ENCODE results near the gene SMO.

The SMO gene

GRCh38 chr7:129188372-129188891, at the start of gene SMO:
Gene SMO, plus strand, starts transcription at chr7:129188633. Its CDS starts 519 bp downstream, at chr7:129189152.
- FAIRE-seq, result no peak

GRCh38 chr7:129143724-129144094, 44.7 kb upstream of the SMO start:
- FAIRE-seq, result no peak

DNA sequence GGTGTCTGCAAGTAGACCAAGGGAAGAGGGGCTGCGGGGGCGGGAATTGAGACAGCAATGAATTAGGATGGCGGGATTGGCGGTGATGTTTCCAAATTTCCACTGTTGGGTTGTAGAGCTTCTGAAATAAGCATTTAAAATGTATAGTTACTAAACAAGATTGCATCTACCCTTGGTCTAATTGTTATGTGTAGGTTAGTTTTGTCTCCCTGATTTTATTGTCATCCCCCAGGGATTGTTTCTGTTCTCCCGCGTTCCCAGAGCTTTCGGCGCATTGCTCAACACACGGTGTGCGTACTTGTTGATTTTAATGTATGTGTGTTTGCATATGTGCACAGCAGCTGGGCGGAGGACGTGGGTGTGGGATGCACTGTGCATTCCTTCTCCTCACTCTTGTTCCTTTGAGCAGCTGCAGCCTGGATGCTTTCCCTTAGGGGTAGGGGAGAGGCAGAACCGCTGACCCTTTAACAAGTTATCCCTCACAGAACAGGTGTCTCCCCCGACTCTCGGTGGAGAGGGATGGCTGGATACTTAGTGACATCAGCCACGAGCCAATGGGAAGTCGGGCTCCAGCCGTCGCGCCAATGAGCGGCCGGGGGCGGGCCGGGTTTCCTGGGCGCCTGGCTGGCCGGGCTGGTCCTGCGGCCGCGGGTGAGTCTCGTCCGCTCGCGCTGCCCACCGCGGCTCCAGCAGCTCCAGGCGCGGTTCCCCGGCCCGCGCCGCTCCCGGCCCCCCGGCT, 44.2 kb upstream of the SMO start, which contains the start of gene TSPAN33:
Gene TSPAN33 (plus strand): TSS at position 613 of the 739 bp plus-strand sequence. CDS start 274 bp downstream, outside the sequence.
- no peak for FAIRE-seq

GRCh38 chr7:129144834-129145668, 43.4 kb upstream of the SMO start:
- FAIRE-seq, result no peak

- FAIRE-seq, result no peak
Observed at GRCh38 chr7:129146237-129146979, 42.0 kb upstream of the SMO start.

GRCh38 chr7:129147731-129148130, 40.7 kb upstream of the SMO start:
- FAIRE-seq, result no peak

GRCh38 chr7:129149511-129149910, 38.9 kb upstream of the SMO start:
- no peak for FAIRE-seq

DNA sequence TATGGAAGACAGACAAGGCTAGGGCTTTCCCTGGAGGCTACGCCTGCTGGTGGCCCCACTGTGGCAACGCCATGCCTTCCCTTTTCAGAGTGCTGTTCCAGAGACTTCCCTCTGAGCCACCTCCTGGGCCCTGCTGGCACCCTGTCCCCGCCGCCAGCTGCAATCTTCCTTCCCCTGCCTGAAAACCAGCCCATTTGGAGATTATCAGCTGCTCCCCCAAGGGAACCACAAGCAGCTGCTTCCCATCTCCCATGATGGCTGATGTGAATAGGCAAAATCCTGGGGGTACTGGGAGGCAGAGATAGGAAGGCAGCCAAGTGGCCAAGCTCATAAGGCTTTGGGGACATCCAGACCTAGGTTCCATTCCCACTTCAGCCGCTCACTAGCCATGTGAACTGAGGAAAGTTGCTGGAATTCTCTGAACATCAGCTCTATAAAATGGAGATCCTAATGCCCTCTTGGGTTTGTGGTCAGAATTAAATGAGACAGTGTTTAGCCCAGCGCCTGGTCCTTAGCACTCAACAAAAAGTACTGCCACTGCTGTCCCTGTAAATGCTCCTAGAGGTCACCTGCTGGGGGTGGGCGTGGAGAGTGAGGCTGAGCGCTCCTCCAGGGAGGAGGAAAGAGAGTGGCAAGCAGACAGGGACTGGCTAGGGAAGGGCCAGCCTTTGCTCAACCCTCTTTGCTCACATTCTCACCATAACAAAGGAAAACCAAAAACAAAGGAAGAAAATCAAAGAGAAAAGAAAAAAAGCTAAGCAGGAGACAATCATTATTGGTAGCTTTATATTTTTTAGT, 38.0 kb upstream of the SMO start:
- no peak for FAIRE-seq

DNA sequence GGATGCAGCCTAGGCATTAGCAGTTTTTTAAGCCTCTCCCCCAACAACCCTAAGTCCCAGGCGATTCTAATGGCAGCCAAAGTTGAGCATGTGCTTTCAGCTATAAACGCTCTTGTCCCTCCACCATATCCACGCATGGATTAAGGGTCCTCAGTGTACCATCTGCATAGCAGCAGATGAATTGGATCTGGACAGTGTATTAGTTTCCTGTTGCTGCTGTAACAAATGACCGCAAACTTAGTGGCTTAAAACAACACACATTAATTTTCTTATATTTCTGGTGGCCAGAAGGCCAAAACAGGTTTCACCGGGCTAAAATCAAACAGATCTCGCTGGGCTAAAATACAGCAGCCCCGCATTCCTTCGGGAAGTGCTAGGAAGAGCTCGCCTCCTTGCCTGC, 30.8 kb upstream of the SMO start:
- FAIRE-seq, result no peak

DNA sequence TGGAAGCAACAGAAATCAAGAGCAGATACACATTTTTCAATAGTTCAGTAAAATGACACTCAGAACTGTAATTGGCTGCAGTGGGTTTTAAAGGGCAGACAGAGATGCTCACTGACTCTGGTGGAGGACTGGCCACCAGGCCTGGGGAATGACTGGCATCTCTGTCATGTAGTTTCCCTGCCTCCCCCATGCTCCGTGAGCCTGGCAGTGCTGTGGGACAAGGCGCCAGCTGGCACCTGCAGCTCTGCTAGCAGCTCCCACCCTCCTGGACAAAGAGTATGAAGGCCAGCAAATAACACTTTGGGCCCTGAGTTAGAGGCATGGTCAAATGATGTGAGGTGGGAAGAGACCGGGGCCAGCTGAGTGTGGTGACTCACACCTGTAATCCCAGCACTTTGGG, 28.9 kb upstream of the SMO start:
- FAIRE-seq, result no peak

- FAIRE-seq, result no peak
Observed at GRCh38 chr7:129160161-129160905, 28.1 kb upstream of the SMO start.

- no peak for FAIRE-seq
Observed at GRCh38 chr7:129161524-129162225, 26.8 kb upstream of the SMO start.

DNA sequence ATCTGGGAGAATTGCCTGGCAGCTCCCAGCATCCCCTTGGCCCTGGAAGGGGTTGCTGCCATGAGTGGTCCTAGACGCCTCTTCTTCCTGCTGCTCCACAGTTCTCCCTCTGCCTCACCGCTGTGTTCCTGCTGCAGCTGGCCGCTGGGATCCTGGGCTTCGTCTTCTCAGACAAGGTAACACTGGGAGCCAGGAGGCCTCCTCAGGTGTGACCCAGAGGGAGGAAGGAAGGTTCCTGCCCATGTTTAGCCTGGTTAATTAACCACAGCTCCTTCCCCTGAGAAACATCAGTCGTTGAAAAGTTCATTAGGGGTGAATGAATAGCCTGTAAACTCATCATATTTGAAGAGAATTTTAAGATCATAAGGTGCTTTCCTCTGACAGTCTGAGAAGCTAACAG, 25.7 kb upstream of the SMO start:
- FAIRE-seq, result no peak

- no peak for FAIRE-seq
Observed at GRCh38 chr7:129163875-129164544, 24.4 kb upstream of the SMO start.

GRCh38 chr7:129166745-129167144, 21.7 kb upstream of the SMO start:
- FAIRE-seq, result no peak

DNA sequence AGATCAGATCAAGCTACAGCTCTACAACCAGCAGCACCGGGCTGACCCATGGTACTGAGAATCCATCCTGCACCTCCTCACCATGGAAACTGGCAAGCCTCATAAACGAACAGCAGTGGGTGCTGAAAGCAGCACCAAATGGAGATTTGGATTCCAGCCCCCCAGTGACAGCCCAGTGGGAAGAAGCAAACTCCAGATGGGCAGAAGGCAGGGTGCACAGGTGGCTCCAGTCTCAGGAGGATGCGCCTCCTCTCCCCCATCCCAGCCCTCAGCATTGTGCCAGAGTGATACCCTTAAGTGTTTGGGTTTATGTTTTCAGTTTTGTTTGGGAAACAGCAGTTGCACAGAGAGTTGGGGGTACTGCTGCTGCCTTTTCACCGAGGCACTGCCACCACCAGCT, 20.6 kb upstream of the SMO start:
- no peak for FAIRE-seq

- FAIRE-seq, result no peak
Observed at GRCh38 chr7:129168231-129169021, 20.0 kb upstream of the SMO start.

- FAIRE-seq, result no peak
Observed at GRCh38 chr7:129169171-129169671, 19.2 kb upstream of the SMO start.

Data from islet of Langerhans (tissue), 1 donor.